K562 (cell line): ENCODE results near the gene PAQR7. TPM values are rescaled to one million over a fixed set of nuclear protein-coding genes. Genes with fewer than 3 reads are reported as not detected.

ENCODE experiments used
- ATF2 ChIP-seq: sonication (generic); formaldehyde crosslinking; IDR thresholded peaks from 2 replicates; pipeline ENCODE4 v1.8.1; 2022; ENCODE audit warnings: missing genetic modification reagents
- CEBPG ChIP-seq, 3 experiments: fragments of 200-800 bp in 1 of 3; sonication (Bioruptor generic) in 1 of 3; sonication (generic) in 1 of 3; formaldehyde crosslinking in 1 of 3; IDR thresholded peaks in 2 of 3; conservative IDR thresholded peaks in 1 of 3; 2 replicates each; pipeline versions ENCODE4 v1.6.1 to v1.8.0; 2016 to 2022; ENCODE audit warnings: missing compliant biosample characterization in 2 of 3, missing genetic modification characterization in 2 of 3, mild to moderate bottlenecking in 1 of 3, missing genetic modification reagents in 1 of 3
- HMG20B ChIP-seq: fragments of 250-450 bp; sonication (Bioruptor Pico); IDR thresholded peaks from 2 replicates; pipeline ENCODE4 v1.5.0; 2021; ENCODE audit warnings: mild to moderate bottlenecking
- MEF2A ChIP-seq: IDR thresholded peaks from 2 replicates; pipeline ENCODE4 v1.6.1; 2011; ENCODE audit warnings: low read depth, mild to moderate bottlenecking, low read length, moderate library complexity; ENCODE audit not compliant: control insufficient read depth
- NCOA1 ChIP-seq: fragments of 450-650 bp; IDR thresholded peaks from 2 replicates; pipeline ENCODE4 v1.6.1; 2016; ENCODE audit warnings: low read depth
- POLR3A ChIP-seq: IDR thresholded peaks from 2 replicates; pipeline ENCODE4 v1.6.1; 2011; ENCODE audit warnings: borderline replicate concordance, mild to moderate bottlenecking, moderate library complexity; ENCODE audit not compliant: insufficient read length, insufficient read depth; ENCODE audit errors: extremely low read depth
- PYGO2 ChIP-seq: fragments of 450-650 bp; IDR thresholded peaks from 2 replicates; pipeline ENCODE4 v1.6.1; 2016; ENCODE audit warnings: mild to moderate bottlenecking, missing genetic modification characterization, moderate library complexity, missing compliant biosample characterization
- SMAD1 ChIP-seq: fragments of 150-350 bp; IDR thresholded peaks from 2 replicates; pipeline ENCODE4 v1.6.1; 2014; ENCODE audit warnings: low read length, low read depth; ENCODE audit not compliant: partially characterized antibody
- TEAD2 ChIP-seq: fragments of 450-650 bp; IDR thresholded peaks from 2 replicates; pipeline ENCODE4 v1.6.1; 2016; ENCODE audit warnings: missing genetic modification characterization, control low read depth, missing compliant biosample characterization
- ZBTB17 ChIP-seq: fragments of 450-650 bp; formaldehyde crosslinking; IDR thresholded peaks from 2 replicates; pipeline ENCODE4 v1.4.0; 2020; ENCODE audit warnings: mild to moderate bottlenecking
- ZBTB26 ChIP-seq: fragments of 450-650 bp; formaldehyde crosslinking; IDR thresholded peaks from 2 replicates; pipeline ENCODE4 v1.4.0; 2022; ENCODE audit warnings: missing genetic modification characterization
- ZNF445 ChIP-seq: fragments of 250-450 bp; sonication (Bioruptor Pico); IDR thresholded peaks from 2 replicates; pipeline ENCODE4 v1.4.0; 2020; ENCODE audit warnings: low read depth, mild to moderate bottlenecking, moderate library complexity
- polyA plus RNA-seq, 8 experiments: library from polyadenylated mRNA; depleted of rRNA in 4 of 8; stranded (reverse) in 5 of 8; unstranded in 3 of 8; fragments of >200 nt; fragmentation: Nextera tagmentation in 2 of 8; fragmentation: Illumina TruSeq in 1 of 8; extraction: Ambion mirVana in 2 of 8; extraction: Trizol in 1 of 8; gene quantifications; 2 replicates each; pipeline versions ENCODE4 v1.2.1 to v1.2.3, GENCODE V29; 2011 to 2014; ENCODE audit warnings: inconsistent platforms in 1 of 8, missing spikeins in 1 of 8
- total RNA-seq, 7 experiments: library from RNA; depleted of rRNA in 6 of 7; stranded (reverse); fragments of >200 nt in 6 of 7; fragmentation: Illumina TruSeq in 2 of 7; extraction: Trizol in 2 of 7; gene quantifications; 2 replicates each; pipeline versions ENCODE4 v1.2.1 to v1.2.3, GENCODE V29; 2011 to 2021; ENCODE audit warnings: low replicate concordance in 1 of 7
- TF ChIP-seq, protein P1 (sequence below): fragments of 450-650 bp; conservative IDR thresholded peaks from 2 replicates; pipeline ENCODE4 v1.6.1; 2016; ENCODE audit warnings: missing genetic modification characterization, low read depth, mild to moderate bottlenecking, control low read depth, missing compliant biosample characterization
- TF ChIP-seq, protein P2 (sequence below): fragments of 450-650 bp; IDR thresholded peaks from 2 replicates; pipeline ENCODE4 v1.7.0; 2016; ENCODE audit warnings: borderline replicate concordance
- TF ChIP-seq, protein P3 (sequence below): sonication (generic); IDR thresholded peaks from 2 replicates; pipeline ENCODE4 v1.6.1; 2016
- TF ChIP-seq, protein P4 (sequence below): fragments of 250-450 bp; sonication (Bioruptor Pico); IDR thresholded peaks from 2 replicates; pipeline ENCODE4 v1.8.0; 2022; ENCODE audit warnings: inconsistent platforms

The PAQR7 gene
- total and polyA plus RNA-seq, 9 of the 15 experiments (the other 6 are each of a cell fraction or from before 2014, with no cell fraction given) = 1.1 to 5.2 (median 2.6) TPM

GRCh38 chr1:25858906-25859789 is 16.4 kb downstream of the PAQR7 start, which contains the start of gene AUNIP (continued):
- TF ChIP-seq, protein P1, sequence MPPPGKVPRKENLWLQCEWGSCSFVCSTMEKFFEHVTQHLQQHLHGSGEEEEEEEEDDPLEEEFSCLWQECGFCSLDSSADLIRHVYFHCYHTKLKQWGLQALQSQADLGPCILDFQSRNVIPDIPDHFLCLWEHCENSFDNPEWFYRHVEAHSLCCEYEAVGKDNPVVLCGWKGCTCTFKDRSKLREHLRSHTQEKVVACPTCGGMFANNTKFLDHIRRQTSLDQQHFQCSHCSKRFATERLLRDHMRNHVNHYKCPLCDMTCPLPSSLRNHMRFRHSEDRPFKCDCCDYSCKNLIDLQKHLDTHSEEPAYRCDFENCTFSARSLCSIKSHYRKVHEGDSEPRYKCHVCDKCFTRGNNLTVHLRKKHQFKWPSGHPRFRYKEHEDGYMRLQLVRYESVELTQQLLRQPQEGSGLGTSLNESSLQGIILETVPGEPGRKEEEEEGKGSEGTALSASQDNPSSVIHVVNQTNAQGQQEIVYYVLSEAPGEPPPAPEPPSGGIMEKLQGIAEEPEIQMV (tag) = no peak
- 0 out of 2 replicates have a peak, but pooled peaks have one; percentile 2 for TF ChIP-seq CEBPG (CRISPR knock-in tag; IDR thresholded peaks at IDR 0.05)
- no peak; a peak in 1 of 4 replicates for TF ChIP-seq CEBPG (tag; conservative IDR thresholded peaks at IDR 0.05 in 1 of 2, IDR thresholded peaks at IDR 0.05 in 1 of 2)
- TF ChIP-seq ZBTB17 (CRISPR knock-in tag) = no peak
- TF ChIP-seq SMAD1 = peak; percentile 74
- TF ChIP-seq HMG20B (CRISPR knock-in tag) = no peak
- no peak for TF ChIP-seq ATF2 (CRISPR knock-in tag)
- peak; percentile 96 for TF ChIP-seq ZBTB26 (CRISPR knock-in tag)
- TF ChIP-seq, protein P2, sequence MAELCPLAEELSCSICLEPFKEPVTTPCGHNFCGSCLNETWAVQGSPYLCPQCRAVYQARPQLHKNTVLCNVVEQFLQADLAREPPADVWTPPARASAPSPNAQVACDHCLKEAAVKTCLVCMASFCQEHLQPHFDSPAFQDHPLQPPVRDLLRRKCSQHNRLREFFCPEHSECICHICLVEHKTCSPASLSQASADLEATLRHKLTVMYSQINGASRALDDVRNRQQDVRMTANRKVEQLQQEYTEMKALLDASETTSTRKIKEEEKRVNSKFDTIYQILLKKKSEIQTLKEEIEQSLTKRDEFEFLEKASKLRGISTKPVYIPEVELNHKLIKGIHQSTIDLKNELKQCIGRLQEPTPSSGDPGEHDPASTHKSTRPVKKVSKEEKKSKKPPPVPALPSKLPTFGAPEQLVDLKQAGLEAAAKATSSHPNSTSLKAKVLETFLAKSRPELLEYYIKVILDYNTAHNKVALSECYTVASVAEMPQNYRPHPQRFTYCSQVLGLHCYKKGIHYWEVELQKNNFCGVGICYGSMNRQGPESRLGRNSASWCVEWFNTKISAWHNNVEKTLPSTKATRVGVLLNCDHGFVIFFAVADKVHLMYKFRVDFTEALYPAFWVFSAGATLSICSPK = peak; percentile 98
- TF ChIP-seq NCOA1 = peak; percentile 57; the same call in 1 of the 2 replicates
- no peak for TF ChIP-seq PYGO2 (tag)
- TF ChIP-seq, protein P3, sequence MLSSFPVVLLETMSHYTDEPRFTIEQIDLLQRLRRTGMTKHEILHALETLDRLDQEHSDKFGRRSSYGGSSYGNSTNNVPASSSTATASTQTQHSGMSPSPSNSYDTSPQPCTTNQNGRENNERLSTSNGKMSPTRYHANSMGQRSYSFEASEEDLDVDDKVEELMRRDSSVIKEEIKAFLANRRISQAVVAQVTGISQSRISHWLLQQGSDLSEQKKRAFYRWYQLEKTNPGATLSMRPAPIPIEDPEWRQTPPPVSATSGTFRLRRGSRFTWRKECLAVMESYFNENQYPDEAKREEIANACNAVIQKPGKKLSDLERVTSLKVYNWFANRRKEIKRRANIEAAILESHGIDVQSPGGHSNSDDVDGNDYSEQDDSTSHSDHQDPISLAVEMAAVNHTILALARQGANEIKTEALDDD = no peak; the same call in 1 of the 2 replicates
- TF ChIP-seq POLR3A = no peak
- TF ChIP-seq, protein P4, sequence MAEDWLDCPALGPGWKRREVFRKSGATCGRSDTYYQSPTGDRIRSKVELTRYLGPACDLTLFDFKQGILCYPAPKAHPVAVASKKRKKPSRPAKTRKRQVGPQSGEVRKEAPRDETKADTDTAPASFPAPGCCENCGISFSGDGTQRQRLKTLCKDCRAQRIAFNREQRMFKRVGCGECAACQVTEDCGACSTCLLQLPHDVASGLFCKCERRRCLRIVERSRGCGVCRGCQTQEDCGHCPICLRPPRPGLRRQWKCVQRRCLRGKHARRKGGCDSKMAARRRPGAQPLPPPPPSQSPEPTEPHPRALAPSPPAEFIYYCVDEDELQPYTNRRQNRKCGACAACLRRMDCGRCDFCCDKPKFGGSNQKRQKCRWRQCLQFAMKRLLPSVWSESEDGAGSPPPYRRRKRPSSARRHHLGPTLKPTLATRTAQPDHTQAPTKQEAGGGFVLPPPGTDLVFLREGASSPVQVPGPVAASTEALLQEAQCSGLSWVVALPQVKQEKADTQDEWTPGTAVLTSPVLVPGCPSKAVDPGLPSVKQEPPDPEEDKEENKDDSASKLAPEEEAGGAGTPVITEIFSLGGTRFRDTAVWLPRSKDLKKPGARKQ (CRISPR knock-in tag) = no peak
- no peak for TF ChIP-seq ZNF445
- TF ChIP-seq MEF2A = no peak
- TF ChIP-seq TEAD2 = no peak
